IPS-NIHi7 (cell line): ENCODE measurements around the gene MMP24OS.
"Not testable (repeated sequence)": the region's sequence is repeated elsewhere in the genome, so short reads cannot be mapped to it uniquely, and the experiment has no call there.

Source experiments
- DNase-seq: peaks from one replicate; pipeline ENCODE4 v3.0.0; 2012; ENCODE audit warnings: mixed read lengths; ENCODE audit errors: extremely low spot score

The MMP24OS gene

GRCh38 chr20:35275741-35276251 lies 2.1 kb downstream of the MMP24OS start:
- DNase-seq = no peak

GRCh38 chr20:35274172-35275092 lies 3.5 kb downstream of the MMP24OS start:
- DNase-seq = no peak

GRCh38 chr20:35273449-35274171 lies 4.3 kb downstream of the MMP24OS start:
- DNase-seq = peak; percentile 37

GRCh38 chr20:35271904-35272303 lies 6.0 kb downstream of the MMP24OS start:
- no peak for DNase-seq

- DNase-seq = no peak
Measured at GRCh38 chr20:35271073-35271882, 6.6 kb downstream of the MMP24OS start.

- DNase-seq = no peak
Measured at GRCh38 chr20:35270021-35270902, 7.7 kb downstream of the MMP24OS start.

GRCh38 chr20:35269055-35269781 lies 8.7 kb downstream of the MMP24OS start:
- peak; percentile 85 for DNase-seq

GRCh38 chr20:35267092-35267491 lies 10.8 kb downstream of the MMP24OS start:
- DNase-seq = no peak

GRCh38 chr20:35264755-35265154 lies 13.2 kb downstream of the MMP24OS start:
- DNase-seq = peak; percentile 58

GRCh38 chr20:35263532-35264341 lies 14.2 kb downstream of the MMP24OS start:
- no peak for DNase-seq

- peak; percentile 70 for DNase-seq
Measured at GRCh38 chr20:35262731-35263531, 15.0 kb downstream of the MMP24OS start.

GRCh38 chr20:35262321-35262720 lies 15.6 kb downstream of the MMP24OS start:
- not testable (repeated sequence) for DNase-seq

- no peak for DNase-seq
Measured at GRCh38 chr20:35260426-35260825, 17.5 kb downstream of the MMP24OS start.

GRCh38 chr20:35257175-35257909 lies 20.6 kb downstream of the MMP24OS start:
- DNase-seq = no peak

- no peak for DNase-seq
Measured at GRCh38 chr20:35254448-35254999, 23.4 kb downstream of the MMP24OS start.

GRCh38 chr20:35253010-35253409 lies 24.9 kb downstream of the MMP24OS start:
- no peak for DNase-seq

GRCh38 chr20:35252598-35252997 lies 25.3 kb downstream of the MMP24OS start:
- DNase-seq = not testable (repeated sequence)
